IPS-18c (cell line): ENCODE results near the gene GAD1.
A peak's percentile ranks its signal among the peaks of the same experiment; 100 is the strongest.

Experiments used
- H3K4me3 ChIP-seq: 2 replicates; pipeline ENCODE4 v1.7.0; 2013; ENCODE audit warnings: low read depth, mild to moderate bottlenecking, low read length, moderate library complexity; ENCODE audit not compliant: insufficient read depth
- H3K9me3 ChIP-seq: one replicate; pipeline ENCODE4 v1.6.1; 2013; ENCODE audit warnings: mild to moderate bottlenecking, low read length, moderate library complexity; ENCODE audit not compliant: control insufficient read depth, insufficient read depth

GAD1 gene

DNA sequence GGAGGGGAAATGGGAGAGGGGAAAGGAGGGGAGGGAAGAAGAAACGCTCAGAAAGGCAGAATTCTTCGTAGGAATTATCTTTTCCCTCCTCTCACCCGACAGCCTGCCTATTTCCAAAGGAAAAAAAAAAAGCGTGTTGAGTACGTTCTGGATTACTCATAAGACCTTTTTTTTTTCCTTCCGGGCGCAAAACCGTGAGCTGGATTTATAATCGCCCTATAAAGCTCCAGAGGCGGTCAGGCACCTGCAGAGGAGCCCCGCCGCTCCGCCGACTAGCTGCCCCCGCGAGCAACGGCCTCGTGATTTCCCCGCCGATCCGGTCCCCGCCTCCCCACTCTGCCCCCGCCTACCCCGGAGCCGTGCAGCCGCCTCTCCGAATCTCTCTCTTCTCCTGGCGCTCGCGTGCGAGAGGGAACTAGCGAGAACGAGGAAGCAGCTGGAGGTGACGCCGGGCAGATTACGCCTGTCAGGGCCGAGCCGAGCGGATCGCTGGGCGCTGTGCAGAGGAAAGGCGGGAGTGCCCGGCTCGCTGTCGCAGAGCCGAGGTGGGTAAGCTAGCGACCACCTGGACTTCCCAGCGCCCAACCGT lies at the start of gene GAD1:
Gene GAD1 (plus strand): TSS at position 384 of the 589 bp plus-strand sequence. CDS start 1,705 bp downstream, outside the sequence.
- H3K9me3 ChIP-seq = peaks cover 2% of the 10 kb centered on the region
- H3K4me3 ChIP-seq = peak within 1 kb of the TSS; percentile 59

DNA sequence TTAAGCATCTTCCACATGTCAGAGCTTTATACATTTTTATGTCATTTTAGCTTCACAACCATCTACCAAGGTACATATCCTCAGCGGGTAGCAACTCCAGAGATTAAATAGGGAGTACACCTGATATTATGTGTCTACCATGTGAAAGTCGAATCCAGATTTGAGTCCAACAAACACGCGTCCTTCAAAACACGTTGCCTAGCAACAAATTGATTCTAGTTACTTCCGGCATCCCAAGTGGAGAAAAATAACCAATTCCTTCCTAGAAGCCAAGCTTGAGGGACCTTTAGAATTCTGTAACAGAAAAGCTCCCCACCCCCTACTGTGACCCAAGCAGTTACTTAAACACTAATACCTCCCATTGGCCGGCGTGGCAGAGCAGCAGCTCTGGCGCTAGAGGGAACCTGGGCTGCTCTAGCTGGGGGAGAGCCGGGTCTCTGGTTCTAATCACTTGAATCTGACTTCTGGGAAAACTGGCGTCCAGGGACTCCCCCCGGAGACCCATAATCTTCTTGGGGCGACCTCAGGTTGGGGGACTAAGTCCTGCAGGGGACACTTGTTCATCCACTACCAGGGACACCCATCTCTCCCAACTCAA lies 46.6 kb upstream of the GAD1 start, which contains the start of gene ERICH2:
Gene ERICH2 (plus strand): TSS at position 371 of the 598 bp plus-strand sequence. CDS start 304 bp downstream, outside the sequence.
- H3K9me3 ChIP-seq = no peaks in the 10 kb centered on the region
- H3K4me3 ChIP-seq = peak within 1 kb of the TSS; percentile 85

DNA sequence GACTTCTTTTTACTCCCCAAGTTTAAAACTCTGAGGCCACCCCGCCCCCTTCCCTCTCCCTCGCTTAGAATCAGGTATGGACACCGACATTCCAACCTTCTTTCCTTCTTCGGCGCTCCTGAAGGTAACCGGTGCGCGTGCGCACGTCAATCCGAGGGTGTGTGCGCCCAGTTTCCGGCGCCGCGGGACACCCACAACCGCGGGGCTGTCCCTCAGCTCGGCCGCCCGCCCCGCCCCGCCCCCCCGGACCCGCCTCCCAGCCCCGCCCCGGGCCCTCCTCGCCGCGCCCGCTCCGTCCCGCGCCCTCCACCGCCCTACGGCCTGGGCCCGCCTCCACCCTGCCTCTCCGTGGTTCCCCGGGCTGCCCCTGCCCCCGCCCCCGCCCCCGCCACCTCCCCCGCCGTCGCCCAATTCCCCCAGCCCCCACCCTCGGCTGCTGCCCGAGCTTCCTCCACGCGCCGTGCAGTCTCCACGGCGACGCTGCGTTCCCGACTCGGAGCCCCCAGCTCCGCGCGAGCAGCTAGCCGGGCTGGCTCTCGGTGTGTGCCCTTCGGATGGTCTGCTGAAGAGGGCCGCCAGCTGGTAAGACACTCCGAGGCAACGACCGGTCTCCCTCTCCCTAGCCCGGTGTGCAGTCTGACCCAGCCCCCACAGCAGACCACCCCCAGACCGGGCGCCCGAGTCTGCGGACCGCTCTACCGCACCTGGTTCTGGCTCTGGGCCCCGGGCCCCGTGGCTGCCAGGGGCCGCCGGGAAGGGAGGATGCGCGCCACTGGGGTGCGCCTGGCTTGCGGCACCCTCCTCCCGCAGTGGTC lies 45.9 kb upstream of the GAD1 start:
- H3K9me3 ChIP-seq = no peaks in the 10 kb centered on the region
- H3K4me3 ChIP-seq = peak overlapping the region; percentile 85

DNA sequence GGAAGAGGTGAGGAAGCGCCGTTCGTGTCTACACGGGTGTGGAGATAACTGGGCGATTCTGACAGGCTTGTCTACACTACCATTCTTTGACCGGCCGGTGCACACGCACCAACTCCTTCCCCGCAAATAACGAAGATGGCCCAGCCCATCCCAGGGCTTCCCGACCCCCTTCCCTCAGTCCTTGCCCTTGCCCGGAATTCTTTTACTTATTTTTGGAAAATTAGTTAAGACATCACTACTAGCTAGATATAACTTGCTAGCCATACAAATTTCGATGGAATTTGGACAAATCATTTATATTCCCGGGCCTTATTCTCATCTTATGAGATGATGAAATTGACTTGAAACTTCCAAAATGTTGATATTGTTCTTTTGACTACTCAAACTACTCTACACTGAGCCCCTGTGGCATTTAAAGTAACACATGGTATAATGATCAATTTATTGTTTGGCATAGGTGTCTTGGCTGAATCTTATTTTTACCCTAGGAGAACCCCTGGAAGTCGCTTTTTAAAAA lies 45.2 kb upstream of the GAD1 start:
- peak overlapping the region; percentile 85 for H3K4me3 ChIP-seq
- no peaks in the 10 kb centered on the region for H3K9me3 ChIP-seq

DNA sequence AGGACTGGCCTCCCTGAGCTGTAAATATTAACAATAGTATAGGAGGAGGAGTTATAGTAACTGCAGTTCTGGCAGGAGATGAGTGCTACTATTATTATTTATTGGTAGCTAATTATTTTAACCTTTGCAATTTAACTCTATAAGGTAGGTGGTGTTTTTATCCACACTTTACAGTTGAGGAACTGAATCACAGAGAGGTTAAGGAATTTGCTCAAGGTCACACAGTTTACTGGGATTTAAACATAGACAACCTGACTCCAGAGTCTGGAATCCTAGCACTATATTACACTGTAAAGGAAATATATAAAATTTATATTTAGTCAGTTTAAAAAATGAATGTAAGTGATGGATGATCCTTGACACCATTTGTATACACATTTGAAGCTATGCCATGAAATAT lies 44.4 kb upstream of the GAD1 start:
- no peak overlapping the region for H3K4me3 ChIP-seq
- H3K9me3 ChIP-seq = no peaks in the 10 kb centered on the region

DNA sequence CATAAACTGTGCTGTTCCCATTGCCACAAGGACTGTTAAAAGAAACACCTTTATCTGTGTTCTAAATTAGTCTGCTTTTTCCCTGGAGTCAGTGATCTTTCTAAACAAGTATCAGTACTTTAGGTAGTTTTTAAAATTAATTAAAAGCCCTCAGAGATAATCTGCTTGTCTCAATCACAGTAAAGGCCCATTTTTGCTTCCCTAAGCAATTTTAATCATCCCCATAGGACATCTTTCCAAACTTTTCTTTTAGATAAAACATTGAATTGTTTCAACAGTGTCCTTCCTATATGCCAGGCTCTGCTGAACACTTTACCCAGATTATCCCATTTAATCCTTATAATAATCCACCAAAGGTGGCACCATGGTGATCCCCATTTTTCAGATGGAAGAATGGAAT lies 42.6 kb upstream of the GAD1 start:
- Histone ChIP-seq H3K4me3 (no peak overlapping the region), H3K9me3 (no peaks in the 10 kb centered on the region)

DNA sequence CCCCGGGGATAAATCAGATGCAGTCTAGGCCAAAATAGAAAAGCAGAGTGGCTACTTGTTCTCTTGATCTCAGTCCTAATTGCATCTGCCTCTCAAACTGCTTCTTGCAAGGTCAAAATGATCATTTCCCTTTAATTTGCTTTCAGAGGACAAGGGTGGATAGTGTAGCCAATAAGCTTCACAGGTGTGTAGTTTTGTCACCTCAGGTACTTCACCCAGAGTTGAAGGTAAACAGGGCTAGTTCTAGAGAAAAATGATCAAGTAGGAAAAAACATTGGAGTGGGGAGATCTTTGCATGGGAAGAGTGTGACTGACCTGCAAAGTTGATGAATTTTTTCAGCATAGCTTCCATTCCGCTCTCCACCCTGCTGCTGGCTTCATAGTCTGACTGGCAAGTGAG lies 37.8 kb upstream of the GAD1 start:
- Histone ChIP-seq H3K4me3 (no peak overlapping the region), H3K9me3 (no peaks in the 10 kb centered on the region)

DNA sequence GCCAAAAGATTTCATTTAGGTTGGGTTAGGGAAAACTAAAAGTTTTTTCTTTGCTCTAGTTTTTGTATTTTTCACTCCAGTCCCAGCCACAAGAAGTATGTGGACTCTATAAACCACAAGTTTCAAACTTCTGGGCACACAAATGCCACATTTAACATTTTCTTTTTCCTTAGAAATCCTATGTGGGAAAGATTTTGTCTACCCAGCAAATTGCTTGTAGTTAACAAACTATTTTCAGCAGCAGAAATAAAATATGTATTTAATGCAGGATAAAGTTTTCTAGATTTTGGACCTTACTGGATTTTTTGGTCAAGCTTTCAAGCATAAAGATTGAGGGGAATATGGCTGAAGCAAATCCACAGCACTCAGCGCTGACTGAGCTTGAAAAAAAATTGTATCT lies 37.4 kb upstream of the GAD1 start:
- no peaks in the 10 kb centered on the region for H3K9me3 ChIP-seq
- H3K4me3 ChIP-seq = no peak overlapping the region

DNA sequence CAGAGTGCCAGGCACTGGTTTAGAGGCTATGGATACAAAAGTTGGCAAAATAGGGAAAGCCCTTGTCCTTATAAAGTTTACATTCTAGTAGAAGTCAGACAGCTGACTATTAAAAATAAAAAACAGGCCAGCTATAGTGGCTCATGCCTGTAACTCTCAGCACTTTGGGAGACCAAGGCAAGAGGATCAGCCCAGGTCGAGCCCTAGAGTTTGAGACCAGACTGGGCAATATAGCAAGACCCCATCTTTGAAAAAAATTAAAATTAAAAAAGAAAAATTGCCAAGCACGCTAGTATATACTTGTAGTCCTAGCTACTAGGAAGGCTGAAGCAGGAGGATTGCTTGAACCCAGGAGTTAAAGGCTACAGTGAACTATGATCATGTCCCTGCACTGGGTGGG lies 34.0 kb upstream of the GAD1 start:
- Histone ChIP-seq H3K9me3 (no peaks in the 10 kb centered on the region), H3K4me3 (no peak overlapping the region)

DNA sequence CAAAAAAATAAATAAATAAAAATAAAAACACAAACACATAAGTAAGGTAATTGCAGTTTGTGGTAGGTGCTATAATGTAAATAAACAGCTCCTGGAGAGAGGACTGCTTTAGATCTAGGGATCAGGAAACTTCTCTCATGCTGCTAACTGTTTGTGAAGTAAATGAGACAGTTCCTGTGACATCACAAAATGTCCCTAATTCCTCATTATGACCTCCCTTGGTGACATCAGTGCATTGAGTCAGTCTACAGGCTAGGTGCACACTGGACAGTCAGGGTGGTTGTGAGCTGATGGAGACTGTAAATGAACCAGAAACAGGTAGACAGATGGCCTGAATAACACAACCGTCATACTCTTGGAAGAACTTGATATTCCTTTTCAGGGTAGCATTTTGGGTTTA lies 33.1 kb upstream of the GAD1 start:
- Histone ChIP-seq H3K9me3 (no peaks in the 10 kb centered on the region), H3K4me3 (no peak overlapping the region)

DNA sequence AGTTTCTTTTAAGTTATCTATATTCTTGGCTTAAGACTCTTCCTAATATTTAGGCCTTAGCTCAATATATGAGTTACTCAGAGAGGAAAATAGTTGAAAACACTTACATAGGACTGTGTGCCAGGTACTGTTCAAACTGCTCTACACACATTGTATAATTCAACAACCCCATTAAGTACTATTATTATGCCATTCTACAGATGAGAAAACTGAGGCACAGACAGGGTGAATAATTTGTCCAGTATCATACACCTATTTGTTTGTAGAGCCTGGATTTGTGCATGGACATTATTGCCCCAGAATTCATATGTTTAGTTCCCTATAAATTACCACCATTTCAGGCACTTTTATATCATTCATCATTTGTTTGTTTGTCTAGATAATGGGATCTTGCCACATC lies 17.7 kb upstream of the GAD1 start:
- Histone ChIP-seq H3K9me3 (no peaks in the 10 kb centered on the region), H3K4me3 (no peak overlapping the region)

DNA sequence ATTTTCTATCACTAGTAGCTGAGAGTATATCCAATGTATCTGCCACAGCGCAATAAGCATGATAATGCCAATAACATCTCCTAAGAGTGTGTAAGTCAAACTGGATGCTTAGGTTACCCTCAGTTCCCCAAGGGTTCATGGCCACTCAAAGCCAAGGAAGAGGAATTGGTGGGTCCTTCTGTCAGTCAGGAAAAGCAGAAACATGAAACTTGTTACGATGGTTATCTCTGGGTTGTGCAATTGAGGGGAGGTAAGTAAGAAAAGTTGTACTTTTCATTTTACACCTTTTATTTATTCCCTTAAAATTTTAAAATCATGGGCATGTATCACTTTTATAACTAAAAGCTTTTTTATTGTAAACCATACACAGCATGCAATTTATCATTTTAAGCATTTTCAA lies 10.1 kb upstream of the GAD1 start:
- H3K4me3 ChIP-seq = no peak overlapping the region

DNA sequence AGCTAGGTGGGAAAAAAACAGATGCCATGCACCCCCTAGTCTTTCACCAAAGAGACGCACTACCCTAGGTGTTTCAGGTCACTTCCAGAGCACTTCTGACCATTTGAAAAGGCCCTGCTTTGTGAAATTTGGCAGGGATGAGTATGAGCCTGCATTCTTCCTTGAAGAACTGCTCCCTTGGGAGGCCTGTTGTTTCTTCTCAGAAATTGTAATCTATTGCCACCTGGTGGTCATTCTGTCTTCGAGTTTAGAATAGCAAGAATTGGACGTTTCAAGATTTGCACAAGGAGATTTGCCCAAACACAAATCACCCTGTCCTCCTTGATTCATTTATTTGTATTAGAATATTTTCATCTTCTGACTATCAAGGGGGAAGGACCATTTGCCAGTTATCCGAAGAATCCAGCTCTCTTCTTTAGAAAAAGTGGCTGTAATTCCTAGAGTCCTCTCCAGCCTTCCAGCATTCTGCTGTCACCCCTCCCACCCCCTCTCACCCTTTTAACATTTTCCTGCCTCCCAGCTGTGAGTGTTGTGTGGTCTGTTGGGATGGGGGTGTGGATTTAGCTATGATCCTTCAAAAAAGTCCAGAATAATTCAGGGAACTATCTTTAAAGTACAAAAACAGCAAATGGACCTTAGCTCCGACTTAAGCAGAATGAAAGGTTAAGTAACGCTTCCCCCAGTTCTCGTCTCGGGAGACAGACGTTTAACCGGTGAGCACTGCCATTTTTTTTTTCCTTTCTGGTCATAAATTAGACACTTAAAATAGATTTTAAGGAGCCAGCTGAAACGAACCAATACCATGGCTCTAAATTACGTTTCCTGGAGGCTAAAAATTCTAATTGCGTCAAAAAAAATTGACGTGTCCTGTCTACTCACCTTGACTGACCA lies 3.7 kb upstream of the GAD1 start:
- Histone ChIP-seq H3K9me3 (no peaks in the 10 kb centered on the region), H3K4me3 (peak overlapping the region; percentile 54)

More for the DNA sequence above, 10.1 kb upstream of the GAD1 start:
- no peaks in the 10 kb centered on the region for H3K9me3 ChIP-seq

DNA sequence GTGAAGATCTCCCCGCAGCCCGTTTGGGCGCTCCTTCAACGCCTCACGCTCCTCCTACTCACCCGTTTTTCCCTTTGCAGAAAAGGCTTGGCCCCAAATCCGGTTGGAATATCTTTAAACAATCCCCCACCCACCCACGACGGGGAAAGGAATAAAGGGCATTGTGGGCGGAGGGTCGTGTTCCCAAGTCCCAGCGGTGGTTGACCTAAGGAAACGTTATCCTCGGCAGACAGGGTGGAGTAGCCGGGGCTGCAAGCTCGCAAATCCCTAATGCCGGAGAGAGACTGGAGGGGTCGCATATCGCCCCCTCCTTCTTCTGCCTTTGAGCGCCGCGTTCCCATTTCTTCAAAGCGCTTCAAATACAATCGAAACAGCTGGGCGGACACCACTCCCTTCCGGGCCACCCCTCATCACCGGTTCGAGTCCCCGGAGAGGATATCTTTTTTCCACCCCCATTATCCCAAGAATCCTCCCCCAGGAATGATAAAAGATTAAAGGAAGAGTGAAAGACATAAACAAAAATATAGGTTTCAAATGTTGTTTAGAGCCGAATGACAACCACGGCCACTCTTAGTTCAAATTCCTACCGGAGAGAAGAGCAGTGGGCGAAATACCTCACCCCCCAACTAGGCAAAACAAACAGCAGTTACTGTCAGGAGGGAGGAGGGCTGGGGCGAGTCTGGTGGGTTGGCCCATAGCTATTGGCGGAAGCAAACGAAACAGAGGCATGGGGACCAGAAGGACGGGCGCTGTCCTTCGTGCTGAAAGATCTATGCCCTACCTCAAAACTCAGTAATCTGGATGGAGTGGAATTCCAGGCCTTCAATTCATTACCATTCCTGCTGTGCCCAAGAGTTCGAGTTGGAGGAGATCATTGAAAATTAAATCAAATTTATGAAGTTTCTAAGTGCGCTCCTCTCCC lies 2.8 kb upstream of the GAD1 start:
- Histone ChIP-seq H3K4me3 (peak overlapping the region; percentile 54), H3K9me3 (no peaks in the 10 kb centered on the region)

DNA sequence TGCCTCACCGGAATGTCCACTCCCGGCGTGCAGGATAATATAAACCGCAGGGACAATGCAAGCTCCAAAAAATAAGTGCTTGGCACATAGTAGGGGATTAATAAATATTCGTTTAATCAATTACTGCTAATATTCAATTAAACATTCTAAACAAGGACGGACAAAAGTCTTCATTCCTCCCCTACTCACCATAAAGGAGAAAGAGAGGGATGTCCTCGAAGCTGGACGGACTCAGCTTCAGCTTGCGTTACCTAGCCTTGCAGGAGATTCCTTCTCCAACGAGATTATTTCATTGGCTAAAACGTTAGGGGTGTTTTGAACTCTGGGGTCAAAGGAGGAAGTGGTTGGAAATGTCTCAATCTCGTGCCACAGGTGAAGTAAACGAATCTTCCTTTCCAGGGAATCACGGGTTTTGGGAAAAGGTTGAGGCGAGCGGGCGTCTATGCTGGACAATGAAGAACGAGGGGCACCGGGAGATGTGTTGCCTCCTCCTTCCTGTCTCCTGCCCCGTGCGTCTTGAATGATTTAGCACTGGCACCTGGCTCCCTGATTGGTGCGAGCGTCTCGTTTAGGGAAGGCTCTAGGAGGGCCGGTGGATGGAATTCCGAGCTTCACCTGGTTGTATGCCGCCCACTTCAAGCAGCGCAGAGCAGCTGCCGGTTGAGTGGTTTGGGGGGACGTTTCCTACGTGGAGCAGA lies 2.0 kb upstream of the GAD1 start:
- H3K9me3 ChIP-seq = peaks cover 2% of the 10 kb centered on the region

DNA sequence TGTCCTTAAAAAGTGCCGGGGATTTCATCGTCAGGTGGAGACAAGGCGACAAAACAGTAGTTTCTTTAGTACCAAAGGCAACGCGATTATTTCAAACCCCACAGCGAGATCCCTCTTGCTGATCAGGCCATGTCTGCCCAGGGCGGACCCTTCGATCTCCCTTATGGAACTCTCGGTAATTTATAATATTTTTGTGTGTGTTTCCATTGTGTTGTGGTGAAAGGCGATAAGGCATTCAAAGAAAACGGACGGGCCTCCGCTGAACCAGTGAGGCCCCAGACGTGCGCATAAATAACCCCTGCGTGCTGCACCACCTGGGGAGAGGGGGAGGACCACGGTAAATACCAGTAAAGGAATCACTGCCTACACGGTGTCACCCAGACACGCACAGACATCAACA lies 1.4 kb upstream of the GAD1 start:
- Histone ChIP-seq H3K4me3 (peak overlapping the region; percentile 52), H3K9me3 (peaks cover 2% of the 10 kb centered on the region)

More for the DNA sequence above, 2.0 kb upstream of the GAD1 start:
- peak overlapping the region; percentile 52 for H3K4me3 ChIP-seq
